ENCODE results near the gene ADAT3. TPM values are rescaled to one million over a fixed set of nuclear protein-coding genes. Genes with fewer than 3 reads are reported as not detected.

The ADAT3 gene
- total RNA-seq, 2 experiments from 2014 or later = 7.9 to 16.4 TPM

GRCh38 chr19:1944088-1944915, 39.1 kb downstream of the ADAT3 start:
- intact Hi-C loops (cut with micrococcal nuclease; ENCODE audit: unreplicated experiment) = no loop called here
- no TSS peak for BruUV-seq (replicated peaks)
- peaks cover 8% of the 10 kb centered on the region for H3K36me3 ChIP-seq (ENCODE audit: insufficient read depth, low read length)
- H3K4me1 ChIP-seq (ENCODE audit: insufficient read depth, low read length, poor library complexity, severe bottlenecking) = peaks cover 27% of the 10 kb centered on the region
- H3K79me2 ChIP-seq (ENCODE audit: insufficient read depth, low read depth, low read length) = peaks cover 55% of the 10 kb centered on the region
- peak overlapping the region; percentile 89; the same call in 1 of the 2 replicates for H3K4me2 ChIP-seq (ENCODE audit: low read length)
- no peak overlapping the region for H3K27ac ChIP-seq (ENCODE audit: low read depth, low read length, poor library complexity, severe bottlenecking)
- H2AFZ ChIP-seq (ENCODE audit: low read length) = no peak overlapping the region
- no peak for TF ChIP-seq EZH2phosphoT487 (IDR thresholded peaks at IDR 0.05; ENCODE audit: borderline replicate concordance, low read depth, low read length)
- no peak for TF ChIP-seq CTCF (conservative IDR thresholded peaks at IDR 0.05; ENCODE audit: low read length)
- no peaks in the 10 kb centered on the region; the same call in 1 of the 2 replicates for H4K20me1 ChIP-seq (ENCODE audit: insufficient read depth, low read length)
- no peaks in the 10 kb centered on the region for H3K9me2 ChIP-seq (ENCODE audit: insufficient read depth, low read length)
- DNase-seq (ENCODE audit: low spot score) = no peak
- ChIA-PET CTCF (ENCODE audit: unreplicated experiment) (no interaction called here), POLR2A (no interaction called here)
- no peak overlapping the region for H3K4me3 ChIP-seq (ENCODE audit: low read depth, low read length, poor library complexity, severe bottlenecking)
- no peaks in the 10 kb centered on the region for H3K9me3 ChIP-seq (ENCODE audit: low read length)

- no peak overlapping the region for H3K27ac ChIP-seq (ENCODE audit: low read depth, low read length, poor library complexity, severe bottlenecking)
- peaks cover 19% of the 10 kb centered on the region for H3K4me1 ChIP-seq (ENCODE audit: insufficient read depth, low read length, poor library complexity, severe bottlenecking)
- peaks cover 59% of the 10 kb centered on the region for H3K79me2 ChIP-seq (ENCODE audit: insufficient read depth, low read depth, low read length)
- no peaks in the 10 kb centered on the region for H3K9me3 ChIP-seq (ENCODE audit: low read length)
- no peaks in the 10 kb centered on the region for H3K9me2 ChIP-seq (ENCODE audit: insufficient read depth, low read length)
- ChIA-PET CTCF (ENCODE audit: unreplicated experiment) (no interaction called here), POLR2A (no interaction called here)
- H3K4me2 ChIP-seq (ENCODE audit: low read length) = no peak overlapping the region
- intact Hi-C loops (cut with micrococcal nuclease; ENCODE audit: unreplicated experiment) = no loop called here
- DNase-seq (ENCODE audit: low spot score) = no peak
- BruUV-seq (replicated peaks) = no TSS peak
- no peaks in the 10 kb centered on the region; the same call in 1 of the 2 replicates for H4K20me1 ChIP-seq (ENCODE audit: insufficient read depth, low read length)
- no peak overlapping the region for H3K4me3 ChIP-seq (ENCODE audit: low read depth, low read length, poor library complexity, severe bottlenecking)
- no peak overlapping the region for H2AFZ ChIP-seq (ENCODE audit: low read length)
- peaks cover 13% of the 10 kb centered on the region for H3K36me3 ChIP-seq (ENCODE audit: insufficient read depth, low read length)
- TF ChIP-seq CTCF (conservative IDR thresholded peaks at IDR 0.05; ENCODE audit: low read length) (no peak), EZH2phosphoT487 (IDR thresholded peaks at IDR 0.05; ENCODE audit: borderline replicate concordance, low read depth, low read length) (no peak)
Measured at GRCh38 chr19:1944916-1945561, 39.8 kb downstream of the ADAT3 start.

Data from OCI-LY7 (cell line).